Measurements from ENCODE around the gene EXPH5. TPM values are rescaled to one million over a fixed set of nuclear protein-coding genes. Genes with fewer than 3 reads are reported as not detected.
"Not testable (repeated sequence)": the region's sequence is repeated elsewhere in the genome, so short reads cannot be mapped to it uniquely, and the experiment has no call there.

EXPH5 gene
- total RNA-seq, 3 donors from 2014 or later (not counting 1 experiment from before 2014, with no cell fraction given), result 1.5 to 5.4 (median 2.6) TPM

GRCh38 chr11:108589136-108589535 is 4.4 kb downstream of the EXPH5 start:
- Mint-ChIP-seq H3K36me3 (peaks cover 6% of the 10 kb centered on the region), H3K9me3 (no peaks in the 10 kb centered on the region), H3K4me1 (peaks cover 18 to 19% of the 10 kb centered on the region in 2 donors), H3K27ac (no peak overlapping the region), H3K4me3 (no peak overlapping the region), H3K27me3 (ENCODE audit: low read depth in 2 of 2) (peaks cover 3 to 8% of the 10 kb centered on the region in 2 donors)
- no peak overlapping the region for H3K27ac ChIP-seq (ENCODE audit: low read length)
- peaks cover 5% of the 10 kb centered on the region for H3K27me3 ChIP-seq (ENCODE audit: control insufficient read depth, insufficient read depth, low read length)
- no peak overlapping the region for H3K4me3 ChIP-seq (ENCODE audit: low read length)
- H3K9me3 ChIP-seq (ENCODE audit: control insufficient read depth, insufficient read depth, low read length), result no peaks in the 10 kb centered on the region
- ATAC-seq (no peak), DNase-seq (no peak)
- whole genome bisulfite sequencing (ENCODE audit: insufficient coverage), result 100% methylated on average over 1 of the region's 1 CpG
- no peaks in the 10 kb centered on the region for H3K36me3 ChIP-seq (ENCODE audit: control insufficient read depth, insufficient read depth, low read length)
- peaks cover 9% of the 10 kb centered on the region for H3K4me1 ChIP-seq (ENCODE audit: control insufficient read depth, insufficient read depth, low read length)
- intact Hi-C loops (cut with micrococcal nuclease), result no loop called here
- TF ChIP-seq, protein P1, sequence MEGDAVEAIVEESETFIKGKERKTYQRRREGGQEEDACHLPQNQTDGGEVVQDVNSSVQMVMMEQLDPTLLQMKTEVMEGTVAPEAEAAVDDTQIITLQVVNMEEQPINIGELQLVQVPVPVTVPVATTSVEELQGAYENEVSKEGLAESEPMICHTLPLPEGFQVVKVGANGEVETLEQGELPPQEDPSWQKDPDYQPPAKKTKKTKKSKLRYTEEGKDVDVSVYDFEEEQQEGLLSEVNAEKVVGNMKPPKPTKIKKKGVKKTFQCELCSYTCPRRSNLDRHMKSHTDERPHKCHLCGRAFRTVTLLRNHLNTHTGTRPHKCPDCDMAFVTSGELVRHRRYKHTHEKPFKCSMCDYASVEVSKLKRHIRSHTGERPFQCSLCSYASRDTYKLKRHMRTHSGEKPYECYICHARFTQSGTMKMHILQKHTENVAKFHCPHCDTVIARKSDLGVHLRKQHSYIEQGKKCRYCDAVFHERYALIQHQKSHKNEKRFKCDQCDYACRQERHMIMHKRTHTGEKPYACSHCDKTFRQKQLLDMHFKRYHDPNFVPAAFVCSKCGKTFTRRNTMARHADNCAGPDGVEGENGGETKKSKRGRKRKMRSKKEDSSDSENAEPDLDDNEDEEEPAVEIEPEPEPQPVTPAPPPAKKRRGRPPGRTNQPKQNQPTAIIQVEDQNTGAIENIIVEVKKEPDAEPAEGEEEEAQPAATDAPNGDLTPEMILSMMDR (IDR thresholded peaks at IDR 0.05), result no peak

GRCh38 chr11:108588287-108588686 is 5.3 kb downstream of the EXPH5 start:
- Mint-ChIP-seq H3K27me3 (ENCODE audit: low read depth in 2 of 2) (peaks cover 1 to 2% of the 10 kb centered on the region in 2 donors), H3K27ac (no peak overlapping the region), H3K36me3 (peaks cover 3% of the 10 kb centered on the region), H3K4me3 (no peak overlapping the region), H3K4me1 (peaks cover 10% of the 10 kb centered on the region in 2 donors), H3K9me3 (no peaks in the 10 kb centered on the region)
- intact Hi-C loops (cut with micrococcal nuclease), result no loop called here
- no peaks in the 10 kb centered on the region for H3K9me3 ChIP-seq (ENCODE audit: control insufficient read depth, insufficient read depth, low read length)
- DNase-seq, result no peak
- H3K4me1 ChIP-seq (ENCODE audit: control insufficient read depth, insufficient read depth, low read length), result peaks cover 5% of the 10 kb centered on the region
- H3K4me3 ChIP-seq (ENCODE audit: low read length), result no peak overlapping the region
- H3K27me3 ChIP-seq (ENCODE audit: control insufficient read depth, insufficient read depth, low read length), result peaks cover 5% of the 10 kb centered on the region
- TF ChIP-seq, protein P1 (IDR thresholded peaks at IDR 0.05), result no peak
- ATAC-seq, result no peak
- 78% methylated on average over 1 of the region's 2 CpGs for WGBS (ENCODE audit: insufficient coverage)
- no peaks in the 10 kb centered on the region for H3K36me3 ChIP-seq (ENCODE audit: control insufficient read depth, insufficient read depth, low read length)
- no peak overlapping the region for H3K27ac ChIP-seq (ENCODE audit: low read length)

- ATAC-seq (no peak), DNase-seq (no peak)
- no peaks in the 10 kb centered on the region for H3K27me3 ChIP-seq (ENCODE audit: control insufficient read depth, insufficient read depth, low read length)
- Mint-ChIP-seq H3K9me3 (no peaks in the 10 kb centered on the region), H3K27me3 (ENCODE audit: low read depth in 2 of 2) (no peaks in the 10 kb centered on the region), H3K4me1 (no peaks in the 10 kb centered on the region), H3K4me3 (no peak overlapping the region), H3K27ac (no peak overlapping the region), H3K36me3 (no peaks in the 10 kb centered on the region)
- H3K9me3 ChIP-seq (ENCODE audit: control insufficient read depth, insufficient read depth, low read length), result no peaks in the 10 kb centered on the region
- H3K4me3 ChIP-seq (ENCODE audit: low read length), result no peak overlapping the region
- no peaks in the 10 kb centered on the region for H3K36me3 ChIP-seq (ENCODE audit: control insufficient read depth, insufficient read depth, low read length)
- intact Hi-C loops (cut with micrococcal nuclease), result no loop called here
- 86% methylated on average over 3 of the region's 4 CpGs for WGBS (ENCODE audit: insufficient coverage)
- H3K27ac ChIP-seq (ENCODE audit: low read length), result no peak overlapping the region
- H3K4me1 ChIP-seq (ENCODE audit: control insufficient read depth, insufficient read depth, low read length), result no peaks in the 10 kb centered on the region
- TF ChIP-seq, protein P1 (IDR thresholded peaks at IDR 0.05), result no peak
These were observed 6.5 kb downstream of the EXPH5 start for GRCh38 chr11:108587109-108587508.

GRCh38 chr11:108586600-108586999 is 7.0 kb downstream of the EXPH5 start:
- no peak overlapping the region for H3K27ac Mint-ChIP-seq

DNA sequence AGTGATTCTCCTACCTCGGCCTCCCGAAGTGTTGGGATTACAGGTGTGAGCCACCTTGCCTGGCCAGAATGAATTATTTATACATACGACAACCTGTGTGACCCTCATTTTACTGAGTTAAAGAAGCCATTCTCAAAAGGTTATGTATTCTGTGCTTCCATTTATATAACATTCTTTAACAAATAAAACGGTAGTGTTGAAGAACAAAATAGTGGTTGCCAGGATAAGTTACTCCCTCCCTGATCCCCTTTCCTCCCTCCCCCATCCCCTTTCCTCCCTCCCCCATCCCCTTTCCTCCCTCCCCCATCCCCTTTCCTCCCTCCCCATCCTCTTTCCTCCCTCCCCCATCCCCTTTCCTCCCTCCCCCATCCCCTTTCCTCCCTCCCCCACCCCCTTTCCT is 7.4 kb downstream of the EXPH5 start:
- H3K4me3 Mint-ChIP-seq; H3K27ac Mint-ChIP-seq; intact Hi-C loops (cut with micrococcal nuclease); H3K4me3 ChIP-seq (ENCODE audit: low read length); H3K9me3 ChIP-seq (ENCODE audit: control insufficient read depth, insufficient read depth, low read length); DNase-seq; H3K36me3 Mint-ChIP-seq; H3K27me3 ChIP-seq (ENCODE audit: control insufficient read depth, insufficient read depth, low read length); ATAC-seq; H3K4me1 ChIP-seq (ENCODE audit: control insufficient read depth, insufficient read depth, low read length); H3K27me3 Mint-ChIP-seq (ENCODE audit: low read depth in 2 of 2); H3K36me3 ChIP-seq (ENCODE audit: control insufficient read depth, insufficient read depth, low read length); H3K4me1 Mint-ChIP-seq; H3K27ac ChIP-seq (ENCODE audit: low read length); H3K9me3 Mint-ChIP-seq: not testable (repeated sequence)
- WGBS (ENCODE audit: insufficient coverage), result 97% methylated on average over 3 of the region's 4 CpGs

More at GRCh38 chr11:108586600-108586999, 7.0 kb downstream of the EXPH5 start:
- H3K36me3 ChIP-seq (ENCODE audit: control insufficient read depth, insufficient read depth, low read length), result no peaks in the 10 kb centered on the region
- DNase-seq (no peak), ATAC-seq (no peak)
- intact Hi-C loops (cut with micrococcal nuclease), result no loop called here
- no peaks in the 10 kb centered on the region for H3K4me1 ChIP-seq (ENCODE audit: control insufficient read depth, insufficient read depth, low read length)
- H3K4me3 ChIP-seq (ENCODE audit: low read length), result no peak overlapping the region
- 91% methylated on average over 2 of the region's 3 CpGs for WGBS (ENCODE audit: insufficient coverage)
- Mint-ChIP-seq H3K27me3 (ENCODE audit: low read depth in 2 of 2) (no peaks in the 10 kb centered on the region), H3K4me1 (no peaks in the 10 kb centered on the region), H3K36me3 (no peaks in the 10 kb centered on the region), H3K4me3 (no peak overlapping the region), H3K9me3 (no peaks in the 10 kb centered on the region)
- H3K27me3 ChIP-seq (ENCODE audit: control insufficient read depth, insufficient read depth, low read length), result no peaks in the 10 kb centered on the region
- TF ChIP-seq, protein P1 (IDR thresholded peaks at IDR 0.05), result no peak
- H3K27ac ChIP-seq (ENCODE audit: low read length), result no peak overlapping the region
- no peaks in the 10 kb centered on the region for H3K9me3 ChIP-seq (ENCODE audit: control insufficient read depth, insufficient read depth, low read length)

All from natural killer cell (primary cell).